Spinal cord (tissue), 10 donors: ENCODE data around the gene TMEM26. TPM values are rescaled to one million over a fixed set of nuclear protein-coding genes. Genes with fewer than 3 reads are reported as not detected.

ENCODE experiments used
- DNase-seq, 6 donors: peaks; one replicate each; pipeline versions ENCODE4 v3.0.0 to v3.0.0-alpha.2; 2013 to 2015; ENCODE audit warnings: low spot score in 6 of 6, low read depth in 4 of 6
- H3K27ac ChIP-seq: one replicate; pipeline ENCODE4 v1.5.1; 2013; ENCODE audit warnings: low read depth, low read length, control low read depth
- H3K27me3 ChIP-seq: one replicate; pipeline ENCODE4 v1.6.1; 2013; ENCODE audit warnings: low read length; ENCODE audit not compliant: control insufficient read depth, insufficient read depth
- H3K36me3 ChIP-seq: one replicate; pipeline ENCODE4 v1.6.1; 2013; ENCODE audit warnings: low read length; ENCODE audit not compliant: control insufficient read depth, insufficient read depth
- H3K4me1 ChIP-seq: one replicate; pipeline ENCODE4 v1.6.1; 2013; ENCODE audit warnings: low read length; ENCODE audit not compliant: control insufficient read depth, insufficient read depth
- H3K4me3 ChIP-seq: one replicate; pipeline ENCODE4 v1.5.1; 2013; ENCODE audit warnings: low read depth, low read length, control low read depth
- H3K9me3 ChIP-seq: one replicate; pipeline ENCODE4 v1.6.1; 2013; ENCODE audit warnings: low read length; ENCODE audit not compliant: control insufficient read depth, insufficient read depth
- WGBS: methylation state at CpG from one replicate; pipeline ENCODE4 v1.1.5; 2013; ENCODE audit warnings: missing lambda C conversion rate; ENCODE audit not compliant: insufficient coverage; 5-methylcytosine and 5-hydroxymethylcytosine counted together
- polyA plus RNA-seq, 2 donors: library from polyadenylated mRNA; unstranded; fragments of 120-200 nt; gene quantifications; one replicate each; pipeline ENCODE4 v1.2.1, GENCODE V29; 2013; ENCODE audit not compliant: insufficient read length in 2 of 2
- total RNA-seq, 2 donors: library from RNA; depleted of rRNA in 1 of 2; stranded (reverse); fragments of 120-200 nt in 1 of 2; fragments of >200 nt in 1 of 2; gene quantifications; one replicate each; pipeline versions ENCODE4 v1.2.3 to v1.2.4, GENCODE V29; 2013 to 2014
- donor health status: healthy.

TMEM26 gene
- total and polyA plus RNA-seq, 4 donors: 1.9 to 6.0 (median 2.4) TPM

GRCh38 chr10:61478621-61479312 lies 25.6 kb upstream of the TMEM26 start:
- H3K4me3 ChIP-seq: no peak overlapping the region
- H3K4me1 ChIP-seq: no peaks in the 10 kb centered on the region
- no peak overlapping the region for H3K27ac ChIP-seq
- no peaks in the 10 kb centered on the region for H3K27me3 ChIP-seq
- WGBS: no CpG with 5 or more reads among the region's 4 CpGs
- no peaks in the 10 kb centered on the region for H3K9me3 ChIP-seq
- no peaks in the 10 kb centered on the region for H3K36me3 ChIP-seq
- DNase-seq: no peak

DNA sequence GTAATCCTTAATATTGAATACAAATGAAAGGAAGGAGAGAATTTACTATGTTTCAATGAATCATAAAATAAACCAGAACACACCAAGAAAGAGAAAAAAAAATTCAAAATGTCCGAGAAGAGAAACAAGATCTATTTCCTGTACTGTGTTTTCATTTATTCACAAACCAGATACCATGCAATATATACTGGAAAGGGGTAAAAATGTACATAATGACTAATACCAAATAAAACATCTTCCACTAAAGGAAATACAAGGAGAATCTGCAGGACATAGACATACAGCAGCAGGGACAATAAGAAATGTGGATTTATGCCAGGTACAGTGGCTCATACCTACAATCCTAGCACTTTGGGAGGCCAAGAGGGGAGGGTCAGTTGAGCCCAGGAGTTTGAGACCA lies 24.3 kb upstream of the TMEM26 start:
- no CpG with 5 or more reads among the region's 1 CpG for WGBS

GRCh38 chr10:61476529-61476928 lies 23.3 kb upstream of the TMEM26 start:
- no CpG with 5 or more reads among the region's 1 CpG for WGBS
- H3K36me3 ChIP-seq: no peaks in the 10 kb centered on the region
- DNase-seq: no peak
- no peak overlapping the region for H3K27ac ChIP-seq
- H3K9me3 ChIP-seq: no peaks in the 10 kb centered on the region
- no peak overlapping the region for H3K4me3 ChIP-seq
- no peaks in the 10 kb centered on the region for H3K27me3 ChIP-seq
- H3K4me1 ChIP-seq: no peaks in the 10 kb centered on the region

More for the DNA sequence above, 24.3 kb upstream of the TMEM26 start:
- no peak for DNase-seq
- Histone ChIP-seq H3K27ac (no peak overlapping the region), H3K27me3 (no peaks in the 10 kb centered on the region), H3K4me3 (no peak overlapping the region), H3K9me3 (no peaks in the 10 kb centered on the region), H3K4me1 (no peaks in the 10 kb centered on the region), H3K36me3 (no peaks in the 10 kb centered on the region)

- H3K36me3 ChIP-seq: no peaks in the 10 kb centered on the region
Observed at GRCh38 chr10:61475449-61475873, 22.3 kb upstream of the TMEM26 start.

DNA sequence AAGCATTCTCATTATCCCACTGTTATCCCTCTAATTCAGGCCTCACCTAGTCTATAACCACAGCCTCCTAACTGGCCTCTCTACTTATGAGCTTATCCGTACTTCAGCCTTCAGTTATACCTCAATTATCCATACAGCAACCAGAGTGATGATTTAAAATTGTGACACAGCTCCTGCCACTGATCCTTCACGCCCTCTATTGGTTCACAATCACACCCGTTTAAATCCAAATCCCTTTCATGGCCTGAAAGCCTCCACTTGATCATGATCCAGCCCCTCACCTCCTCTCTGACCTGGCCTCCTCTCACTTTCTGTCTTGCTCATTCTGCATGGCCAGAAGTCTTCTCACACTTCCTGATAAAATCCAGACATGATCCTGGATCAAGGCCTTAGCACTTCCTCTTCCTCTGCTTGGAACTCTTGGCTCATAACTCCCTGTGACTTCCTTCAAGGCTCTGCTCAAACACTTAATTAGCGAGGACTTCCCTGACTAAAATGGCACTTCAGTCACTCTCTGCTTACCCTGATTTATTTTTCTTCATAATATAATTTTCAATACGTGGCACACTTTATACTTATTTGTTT lies 19.0 kb upstream of the TMEM26 start:
- Histone ChIP-seq H3K27me3 (no peaks in the 10 kb centered on the region), H3K4me3 (no peak overlapping the region), H3K9me3 (no peaks in the 10 kb centered on the region), H3K4me1 (no peaks in the 10 kb centered on the region), H3K27ac (no peak overlapping the region), H3K36me3 (no peaks in the 10 kb centered on the region)
- WGBS: 83% methylated on average over 4 of the region's 5 CpGs
- DNase-seq: no peak

More at GRCh38 chr10:61475449-61475873, 22.3 kb upstream of the TMEM26 start:
- H3K27ac ChIP-seq: no peak overlapping the region
- DNase-seq: peak in 1 of 6 donors; percentile 60
- WGBS: 45% methylated on average over 2 of the region's 3 CpGs
- H3K4me3 ChIP-seq: no peak overlapping the region
- no peaks in the 10 kb centered on the region for H3K9me3 ChIP-seq
- H3K27me3 ChIP-seq: no peaks in the 10 kb centered on the region
- no peaks in the 10 kb centered on the region for H3K4me1 ChIP-seq

- H3K4me1 ChIP-seq: no peaks in the 10 kb centered on the region
- WGBS: no CpG with 5 or more reads among the region's 2 CpGs
- no peak for DNase-seq
- no peaks in the 10 kb centered on the region for H3K36me3 ChIP-seq
- no peaks in the 10 kb centered on the region for H3K9me3 ChIP-seq
- H3K27me3 ChIP-seq: no peaks in the 10 kb centered on the region
- no peak overlapping the region for H3K27ac ChIP-seq
- H3K4me3 ChIP-seq: no peak overlapping the region
Observed at GRCh38 chr10:61471491-61471890, 18.3 kb upstream of the TMEM26 start.

GRCh38 chr10:61470740-61471139 lies 17.6 kb upstream of the TMEM26 start:
- Histone ChIP-seq H3K27ac (no peak overlapping the region), H3K36me3 (no peaks in the 10 kb centered on the region), H3K4me1 (no peaks in the 10 kb centered on the region), H3K4me3 (no peak overlapping the region), H3K27me3 (no peaks in the 10 kb centered on the region), H3K9me3 (no peaks in the 10 kb centered on the region)
- DNase-seq: no peak
- WGBS: no CpG with 5 or more reads among the region's 2 CpGs

- no CpG with 5 or more reads among the region's 3 CpGs for WGBS
Observed at GRCh38 chr10:61465901-61466632, 12.9 kb upstream of the TMEM26 start.

GRCh38 chr10:61465171-61465496 lies 12.0 kb upstream of the TMEM26 start:
- Histone ChIP-seq H3K27ac (no peak overlapping the region), H3K9me3 (no peaks in the 10 kb centered on the region), H3K4me3 (no peak overlapping the region), H3K4me1 (no peaks in the 10 kb centered on the region), H3K36me3 (no peaks in the 10 kb centered on the region), H3K27me3 (no peaks in the 10 kb centered on the region)
- no peak for DNase-seq

More at GRCh38 chr10:61465901-61466632, 12.9 kb upstream of the TMEM26 start:
- Histone ChIP-seq H3K4me3 (no peak overlapping the region), H3K36me3 (no peaks in the 10 kb centered on the region), H3K27me3 (no peaks in the 10 kb centered on the region), H3K27ac (no peak overlapping the region), H3K4me1 (no peaks in the 10 kb centered on the region), H3K9me3 (no peaks in the 10 kb centered on the region)
- no peak for DNase-seq
